ENCODE measurements around the gene TUNAR.

The TUNAR gene

DNA sequence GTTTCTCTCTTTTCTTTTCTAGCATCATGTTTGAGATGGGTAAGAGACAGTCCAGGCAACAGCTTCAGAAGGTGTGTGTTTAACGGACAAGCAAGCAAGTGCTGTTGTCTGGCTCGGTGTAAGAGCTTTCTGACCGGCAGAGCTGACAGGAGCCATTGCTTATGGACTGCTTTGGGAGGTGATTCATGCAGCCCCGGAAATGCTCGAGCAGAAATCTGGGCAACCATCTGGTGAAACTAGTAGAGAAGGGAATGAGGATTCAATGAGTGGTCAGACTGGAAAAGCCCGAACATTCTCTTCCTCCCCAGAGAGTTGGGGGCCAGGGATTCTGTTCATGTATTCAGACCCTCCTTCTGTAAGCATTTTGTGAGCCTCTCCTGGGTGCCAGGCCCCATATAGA, 24.4 kb downstream of the TUNAR start:
- TF ChIP-seq EP300 (IDR thresholded peaks at IDR 0.05; ENCODE audit: borderline replicate concordance) (no peak), CREB1 (IDR thresholded peaks at IDR 0.05; ENCODE audit: low read depth) (no peak), TAF1 (IDR thresholded peaks at IDR 0.05; ENCODE audit: low read depth) (no peak), NFIC (IDR thresholded peaks at IDR 0.05) (no peak), YY1 (IDR thresholded peaks at IDR 0.05; ENCODE audit: low read depth) (no peak), FOXM1 (IDR thresholded peaks at IDR 0.05; ENCODE audit: borderline replicate concordance, low read depth) (no peak), ZBTB7A (IDR thresholded peaks at IDR 0.05; ENCODE audit: low read depth) (no peak), TEAD4 (IDR thresholded peaks at IDR 0.05) (no peak), EGR1 (IDR thresholded peaks at IDR 0.05) (no peak), RAD21 (IDR thresholded peaks at IDR 0.05; ENCODE audit: low read depth) (no peak), TCF12 (IDR thresholded peaks at IDR 0.05; ENCODE audit: low read depth) (no peak), CEBPB (IDR thresholded peaks at IDR 0.05) (no peak)
- TF ChIP-seq, protein P1, sequence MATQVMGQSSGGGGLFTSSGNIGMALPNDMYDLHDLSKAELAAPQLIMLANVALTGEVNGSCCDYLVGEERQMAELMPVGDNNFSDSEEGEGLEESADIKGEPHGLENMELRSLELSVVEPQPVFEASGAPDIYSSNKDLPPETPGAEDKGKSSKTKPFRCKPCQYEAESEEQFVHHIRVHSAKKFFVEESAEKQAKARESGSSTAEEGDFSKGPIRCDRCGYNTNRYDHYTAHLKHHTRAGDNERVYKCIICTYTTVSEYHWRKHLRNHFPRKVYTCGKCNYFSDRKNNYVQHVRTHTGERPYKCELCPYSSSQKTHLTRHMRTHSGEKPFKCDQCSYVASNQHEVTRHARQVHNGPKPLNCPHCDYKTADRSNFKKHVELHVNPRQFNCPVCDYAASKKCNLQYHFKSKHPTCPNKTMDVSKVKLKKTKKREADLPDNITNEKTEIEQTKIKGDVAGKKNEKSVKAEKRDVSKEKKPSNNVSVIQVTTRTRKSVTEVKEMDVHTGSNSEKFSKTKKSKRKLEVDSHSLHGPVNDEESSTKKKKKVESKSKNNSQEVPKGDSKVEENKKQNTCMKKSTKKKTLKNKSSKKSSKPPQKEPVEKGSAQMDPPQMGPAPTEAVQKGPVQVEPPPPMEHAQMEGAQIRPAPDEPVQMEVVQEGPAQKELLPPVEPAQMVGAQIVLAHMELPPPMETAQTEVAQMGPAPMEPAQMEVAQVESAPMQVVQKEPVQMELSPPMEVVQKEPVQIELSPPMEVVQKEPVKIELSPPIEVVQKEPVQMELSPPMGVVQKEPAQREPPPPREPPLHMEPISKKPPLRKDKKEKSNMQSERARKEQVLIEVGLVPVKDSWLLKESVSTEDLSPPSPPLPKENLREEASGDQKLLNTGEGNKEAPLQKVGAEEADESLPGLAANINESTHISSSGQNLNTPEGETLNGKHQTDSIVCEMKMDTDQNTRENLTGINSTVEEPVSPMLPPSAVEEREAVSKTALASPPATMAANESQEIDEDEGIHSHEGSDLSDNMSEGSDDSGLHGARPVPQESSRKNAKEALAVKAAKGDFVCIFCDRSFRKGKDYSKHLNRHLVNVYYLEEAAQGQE (IDR thresholded peaks at IDR 0.05; ENCODE audit: low read depth) = no peak
- TF ChIP-seq, protein P2, sequence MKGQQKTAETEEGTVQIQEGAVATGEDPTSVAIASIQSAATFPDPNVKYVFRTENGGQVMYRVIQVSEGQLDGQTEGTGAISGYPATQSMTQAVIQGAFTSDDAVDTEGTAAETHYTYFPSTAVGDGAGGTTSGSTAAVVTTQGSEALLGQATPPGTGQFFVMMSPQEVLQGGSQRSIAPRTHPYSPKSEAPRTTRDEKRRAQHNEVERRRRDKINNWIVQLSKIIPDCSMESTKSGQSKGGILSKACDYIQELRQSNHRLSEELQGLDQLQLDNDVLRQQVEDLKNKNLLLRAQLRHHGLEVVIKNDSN (IDR thresholded peaks at IDR 0.05) = no peak
- TF ChIP-seq, protein P3, sequence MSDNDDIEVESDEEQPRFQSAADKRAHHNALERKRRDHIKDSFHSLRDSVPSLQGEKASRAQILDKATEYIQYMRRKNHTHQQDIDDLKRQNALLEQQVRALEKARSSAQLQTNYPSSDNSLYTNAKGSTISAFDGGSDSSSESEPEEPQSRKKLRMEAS (IDR thresholded peaks at IDR 0.05) = no peak

DNA sequence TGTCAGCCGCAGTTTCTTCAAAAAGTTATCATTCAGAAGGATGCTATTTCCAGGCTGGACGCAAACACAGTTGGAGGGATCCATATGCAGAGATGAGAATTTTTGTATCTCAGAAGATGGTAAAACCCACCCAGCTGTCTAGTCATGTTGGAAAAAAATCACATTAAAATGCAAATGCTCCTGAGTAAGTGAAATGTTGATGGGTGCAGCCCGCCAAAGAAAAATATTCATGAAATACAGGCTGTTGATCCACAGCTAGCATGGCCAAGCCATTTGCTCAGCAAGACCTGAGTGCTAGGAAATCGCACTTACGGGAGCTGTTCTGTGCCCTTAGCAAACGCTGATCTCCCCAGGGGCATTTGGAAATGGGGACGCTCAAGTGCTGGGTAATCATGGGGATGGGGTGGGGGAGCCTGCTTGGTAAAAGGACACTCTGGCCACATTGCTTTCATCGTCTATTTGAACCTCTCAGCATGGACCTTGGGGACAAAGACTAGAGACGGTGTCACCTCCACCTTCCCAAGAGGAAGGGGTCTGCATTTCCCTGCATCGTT, 25.7 kb downstream of the TUNAR start:
- no peak for TF ChIP-seq EGR1 (IDR thresholded peaks at IDR 0.05)
- TF ChIP-seq, protein P1 (IDR thresholded peaks at IDR 0.05; ENCODE audit: low read depth) = no peak
- TF ChIP-seq EP300 (IDR thresholded peaks at IDR 0.05; ENCODE audit: borderline replicate concordance) = no peak
- TF ChIP-seq TAF1 (IDR thresholded peaks at IDR 0.05; ENCODE audit: low read depth) = no peak
- TF ChIP-seq TCF12 (IDR thresholded peaks at IDR 0.05; ENCODE audit: low read depth) = no peak
- no peak for TF ChIP-seq YY1 (IDR thresholded peaks at IDR 0.05; ENCODE audit: low read depth)
- no peak for TF ChIP-seq FOXM1 (IDR thresholded peaks at IDR 0.05; ENCODE audit: borderline replicate concordance, low read depth)
- TF ChIP-seq RAD21 (IDR thresholded peaks at IDR 0.05; ENCODE audit: low read depth) = no peak
- no peak for TF ChIP-seq CREB1 (IDR thresholded peaks at IDR 0.05; ENCODE audit: low read depth)
- TF ChIP-seq ZBTB7A (IDR thresholded peaks at IDR 0.05; ENCODE audit: low read depth) = no peak
- no peak for TF ChIP-seq NFIC (IDR thresholded peaks at IDR 0.05)

DNA sequence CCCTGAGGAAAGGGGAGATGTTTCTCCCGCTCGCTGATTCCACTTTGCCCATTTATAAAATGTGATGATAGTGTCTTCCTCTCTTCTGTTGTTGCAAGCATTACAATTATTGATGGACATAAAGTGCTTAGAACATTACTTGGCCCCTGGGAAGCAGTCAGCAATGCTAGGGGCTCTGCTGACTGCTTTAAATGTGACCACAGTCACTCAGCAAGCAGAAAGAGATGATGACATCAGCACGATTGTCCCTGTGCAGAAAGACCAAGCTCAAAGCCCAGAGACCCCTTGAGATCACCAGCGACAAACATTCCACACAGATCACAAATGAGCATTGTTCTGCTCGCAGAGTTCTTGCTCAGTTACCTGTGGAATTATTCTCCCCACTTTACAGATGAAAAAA, 26.5 kb downstream of the TUNAR start:
- TF ChIP-seq, protein P1 (IDR thresholded peaks at IDR 0.05; ENCODE audit: low read depth) = no peak
- TF ChIP-seq, protein P3 (IDR thresholded peaks at IDR 0.05) = no peak
- TF ChIP-seq TEAD4 (IDR thresholded peaks at IDR 0.05) (no peak), TAF1 (IDR thresholded peaks at IDR 0.05; ENCODE audit: low read depth) (no peak), ZBTB7A (IDR thresholded peaks at IDR 0.05; ENCODE audit: low read depth) (no peak)

DNA sequence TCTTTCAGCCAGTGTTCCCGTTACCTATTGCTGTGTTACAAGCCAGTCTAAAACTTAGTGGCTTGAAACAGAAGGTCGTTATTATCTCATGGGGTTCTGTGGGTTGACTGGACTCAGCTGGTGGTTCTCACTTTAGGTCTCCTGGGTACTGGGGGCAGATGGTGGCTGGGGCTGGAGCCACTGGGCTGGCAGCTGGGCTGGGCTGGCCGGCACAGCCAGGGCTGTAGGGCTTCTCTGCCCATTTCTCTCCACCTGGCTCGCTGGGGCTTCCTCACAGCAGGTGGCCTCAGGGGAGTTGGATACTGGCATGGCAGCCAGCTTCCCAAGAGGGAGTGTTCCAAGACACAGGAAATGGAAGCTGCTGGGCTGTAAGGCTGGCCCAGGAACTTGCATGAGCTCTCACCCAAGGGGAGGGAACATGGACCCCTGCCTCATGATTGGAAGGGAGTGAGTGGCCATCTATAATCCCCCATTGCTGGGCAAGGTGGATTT, 27.0 kb downstream of the TUNAR start:
- TF ChIP-seq NFIC (IDR thresholded peaks at IDR 0.05) = no peak
- TF ChIP-seq CREB1 (IDR thresholded peaks at IDR 0.05; ENCODE audit: low read depth) = no peak
- TF ChIP-seq, protein P1 (IDR thresholded peaks at IDR 0.05; ENCODE audit: low read depth) = no peak
- no peak for TF ChIP-seq EGR1 (IDR thresholded peaks at IDR 0.05)
- no peak for TF ChIP-seq TAF1 (IDR thresholded peaks at IDR 0.05; ENCODE audit: low read depth)
- TF ChIP-seq, protein P3 (IDR thresholded peaks at IDR 0.05) = no peak
- no peak for TF ChIP-seq CEBPB (IDR thresholded peaks at IDR 0.05)
- TF ChIP-seq YY1 (IDR thresholded peaks at IDR 0.05; ENCODE audit: low read depth) = no peak
- TF ChIP-seq FOXM1 (IDR thresholded peaks at IDR 0.05; ENCODE audit: borderline replicate concordance, low read depth) = no peak
- TF ChIP-seq, protein P2 (IDR thresholded peaks at IDR 0.05) = no peak
- TF ChIP-seq TEAD4 (IDR thresholded peaks at IDR 0.05) = no peak
- no peak for TF ChIP-seq TCF12 (IDR thresholded peaks at IDR 0.05; ENCODE audit: low read depth)
- TF ChIP-seq RAD21 (IDR thresholded peaks at IDR 0.05; ENCODE audit: low read depth) = no peak
- TF ChIP-seq EP300 (IDR thresholded peaks at IDR 0.05; ENCODE audit: borderline replicate concordance) = no peak
- no peak for TF ChIP-seq ZBTB7A (IDR thresholded peaks at IDR 0.05; ENCODE audit: low read depth)

All from Ishikawa (cell line).